Mammary epithelial cell (primary cell): Measurements from ENCODE around the gene PDK2.

Experiments used
- EZH2 ChIP-seq: IDR thresholded peaks from 2 replicates; pipeline ENCODE4 v1.6.1; 2012; ENCODE audit warnings: low read length, inconsistent platforms, borderline replicate concordance
- TF ChIP-seq, protein P1 (sequence below), 2 donors: IDR thresholded peaks in 1 of 2; conservative IDR thresholded peaks in 1 of 2; 2 replicates each; pipeline ENCODE4 v1.5.1; 2011 to 2012; ENCODE audit warnings: inconsistent platforms in 2 of 2, low read length in 2 of 2, mild to moderate bottlenecking in 2 of 2, control low read depth in 1 of 2, low read depth in 1 of 2; ENCODE audit not compliant: insufficient read depth in 1 of 2; ENCODE audit errors: extremely low read depth in 1 of 2

DNA sequence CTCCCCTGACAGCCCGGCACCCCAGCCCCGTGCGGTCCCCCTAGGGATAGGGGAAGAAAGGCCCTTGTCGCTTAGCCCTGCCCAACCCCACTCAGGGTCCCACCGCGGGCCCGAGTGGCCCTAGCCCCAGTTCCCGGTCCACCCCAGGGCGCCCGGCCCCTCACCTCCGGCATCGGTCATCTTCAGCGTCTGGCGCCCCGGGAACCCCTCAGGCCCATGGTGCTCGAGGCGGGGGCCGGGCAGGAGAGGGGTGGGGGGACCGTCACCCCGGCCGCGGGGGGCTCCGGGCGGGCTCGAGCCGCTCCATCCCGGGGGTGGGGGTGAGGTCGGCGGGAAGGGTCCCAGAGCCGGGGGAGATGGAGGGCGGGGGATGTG is 34.2 kb downstream of the PDK2 start:
- TF ChIP-seq, protein P1, sequence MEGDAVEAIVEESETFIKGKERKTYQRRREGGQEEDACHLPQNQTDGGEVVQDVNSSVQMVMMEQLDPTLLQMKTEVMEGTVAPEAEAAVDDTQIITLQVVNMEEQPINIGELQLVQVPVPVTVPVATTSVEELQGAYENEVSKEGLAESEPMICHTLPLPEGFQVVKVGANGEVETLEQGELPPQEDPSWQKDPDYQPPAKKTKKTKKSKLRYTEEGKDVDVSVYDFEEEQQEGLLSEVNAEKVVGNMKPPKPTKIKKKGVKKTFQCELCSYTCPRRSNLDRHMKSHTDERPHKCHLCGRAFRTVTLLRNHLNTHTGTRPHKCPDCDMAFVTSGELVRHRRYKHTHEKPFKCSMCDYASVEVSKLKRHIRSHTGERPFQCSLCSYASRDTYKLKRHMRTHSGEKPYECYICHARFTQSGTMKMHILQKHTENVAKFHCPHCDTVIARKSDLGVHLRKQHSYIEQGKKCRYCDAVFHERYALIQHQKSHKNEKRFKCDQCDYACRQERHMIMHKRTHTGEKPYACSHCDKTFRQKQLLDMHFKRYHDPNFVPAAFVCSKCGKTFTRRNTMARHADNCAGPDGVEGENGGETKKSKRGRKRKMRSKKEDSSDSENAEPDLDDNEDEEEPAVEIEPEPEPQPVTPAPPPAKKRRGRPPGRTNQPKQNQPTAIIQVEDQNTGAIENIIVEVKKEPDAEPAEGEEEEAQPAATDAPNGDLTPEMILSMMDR (conservative IDR thresholded peaks at IDR 0.05 in 1 of 2, IDR thresholded peaks at IDR 0.05 in 1 of 2; ENCODE audit: extremely low read depth in 1 of 2, insufficient read depth in 1 of 2, low read depth in 1 of 2, low read length in 2 of 2) = no peak
- TF ChIP-seq EZH2 = no peak
